HepG2 (cell line): Measurements from ENCODE around the gene MAN2B2. TPM values are rescaled to one million over a fixed set of nuclear protein-coding genes. Genes with fewer than 3 reads are reported as not detected.

Experiments used
- ATAC-seq: fragments of 200-7000 bp; cut with Tn5 transposase; 3 replicates; pipeline ENCODE4 v1.9.1; 2020; ENCODE audit warnings: mild to moderate bottlenecking, moderate library complexity
- BruUV-seq: library from RNA; stranded (reverse); fragments of 400-500 nt; replicated peaks from 2 replicates; lab custom pipeline; 2021; lab: Mats Ljungman, UMichigan
- CTCF ChIA-PET: fragments of 300-600 bp; formaldehyde crosslinking; extraction: SDS; loops from one replicate; lab custom pipeline; 2021; ENCODE audit warnings: low total read pairs, inconsistent platforms, low intra/inter-chr PET ratio; lab: Yijun Ruan, JAX
- POLR2A ChIA-PET: fragments of 350-600 bp; sonication (Branson Sonifier 250); formaldehyde crosslinking; loops from one replicate; lab custom pipeline; 2020; ENCODE audit warnings: antibody characterized with exemption, inconsistent platforms; lab: Yijun Ruan, JAX
- DNase-seq: peaks from one replicate; pipeline ENCODE4 v3.0.0-alpha.2; 2015; ENCODE audit warnings: low spot score
- FAIRE-seq: peaks from 3 replicates; lab custom pipeline; 2011; peaks lifted over from hg19 to GRCh38; lab: Jason Lieb, UNC
- H2AFZ ChIP-seq: one replicate; pipeline ENCODE4 v1.6.1; 2011; ENCODE audit warnings: low read length, inconsistent platforms
- H3K27ac ChIP-seq: fragments of 300-600 bp; 3 replicates; pipeline ENCODE4 v1.8.0; 2011; ENCODE audit warnings: mixed run types, mild to moderate bottlenecking, mixed read lengths, low read length, inconsistent platforms; ENCODE audit not compliant: insufficient read depth; ENCODE audit errors: extremely low read length
- H3K27me3 ChIP-seq, 2 experiments: fragments of 200-600 bp in 1 of 2; 2 replicates in 1 of 2; 3 replicates in 1 of 2; pipeline versions ENCODE4 v1.6.0 to v1.8.0; 2011; ENCODE audit warnings: low read length in 2 of 2, mild to moderate bottlenecking in 2 of 2, moderate library complexity in 2 of 2, inconsistent platforms in 1 of 2; ENCODE audit not compliant: insufficient read depth in 2 of 2, control insufficient read depth in 1 of 2
- H3K36me3 ChIP-seq, 2 experiments: fragments of 200-600 bp in 1 of 2; replicated peaks in 1 of 2; 2 replicates in 1 of 2; 3 replicates in 1 of 2; pipeline versions ENCODE4 v1.5.1 to v1.8.0; 2011; ENCODE audit warnings: low read length in 2 of 2, inconsistent platforms in 1 of 2; ENCODE audit not compliant: insufficient read depth in 2 of 2, control insufficient read depth in 1 of 2
- H3K4me1 ChIP-seq: 2 replicates; pipeline ENCODE4 v1.5.1; 2012; ENCODE audit warnings: low read length, inconsistent platforms; ENCODE audit not compliant: insufficient read depth
- H3K4me2 ChIP-seq: 2 replicates; pipeline ENCODE4 v1.6.0; 2011; ENCODE audit warnings: low read depth, low read length, inconsistent platforms
- H3K4me3 ChIP-seq, 3 experiments: fragments of 200-600 bp in 1 of 3; sonication (generic), shearing (Covaris generic) in 1 of 3; replicated peaks in 1 of 3; 2 replicates each; pipeline ENCODE4 v1.5.1; 2011 to 2016; ENCODE audit warnings: low read length in 3 of 3, inconsistent platforms in 2 of 3, low read depth in 2 of 3, mild to moderate bottlenecking in 2 of 3, control low read depth in 1 of 3, mixed read lengths in 1 of 3; ENCODE audit not compliant: insufficient read depth in 1 of 3
- H3K79me2 ChIP-seq: one replicate; pipeline ENCODE4 v1.6.1; 2011; ENCODE audit warnings: low read length, inconsistent platforms; ENCODE audit not compliant: insufficient read depth
- H3K9ac ChIP-seq: 2 replicates; pipeline ENCODE4 v1.6.0; 2011; ENCODE audit warnings: mild to moderate bottlenecking, low read depth, low read length, inconsistent platforms; ENCODE audit not compliant: insufficient read depth
- H3K9me3 ChIP-seq: 2 replicates; pipeline ENCODE4 v1.5.1; 2012; ENCODE audit warnings: mild to moderate bottlenecking, low read length
- H4K20me1 ChIP-seq: 2 replicates; pipeline ENCODE4 v1.6.0; 2011; ENCODE audit warnings: inconsistent platforms, mild to moderate bottlenecking, low read length, moderate library complexity; ENCODE audit not compliant: insufficient read depth
- DMTF1 ChIP-seq: sonication (generic); formaldehyde crosslinking; IDR thresholded peaks from 2 replicates; pipeline ENCODE4 v1.4.0; 2020; ENCODE audit warnings: mild to moderate bottlenecking, missing genetic modification reagents
- POGK ChIP-seq: sonication (generic); formaldehyde crosslinking; conservative IDR thresholded peaks from 2 replicates; pipeline ENCODE4 v1.8.0; 2022; ENCODE audit warnings: mild to moderate bottlenecking, moderate library complexity, missing genetic modification reagents
- ZNF230 ChIP-seq: sonication (generic); formaldehyde crosslinking; IDR thresholded peaks from 2 replicates; pipeline ENCODE4 v1.4.0; 2020; ENCODE audit warnings: mild to moderate bottlenecking, missing genetic modification reagents
- ZNF251 ChIP-seq: sonication (generic); formaldehyde crosslinking; IDR thresholded peaks from 2 replicates; pipeline ENCODE4 v1.9.0; 2021; ENCODE audit warnings: mild to moderate bottlenecking, missing genetic modification reagents
- ZNF672 ChIP-seq: sonication (generic); formaldehyde crosslinking; IDR thresholded peaks from 2 replicates; pipeline ENCODE4 v1.8.1; 2022; ENCODE audit warnings: missing genetic modification reagents
- WGBS: methylation state at CpG from one replicate; pipeline ENCODE4 v1.1.6; 2017; ENCODE audit warnings: low lambda C conversion rate; 5-methylcytosine and 5-hydroxymethylcytosine counted together
- in situ Hi-C: cut with HindIII; loops from 2 replicates; pipeline ENCODE4 v1.10.0; 2017; ENCODE audit warnings: low pct_unique_long_range_greater_than_20kb; ENCODE audit not compliant: extremely low pct_ligation_motif_present
- intact Hi-C: fragments of 100-400 bp; cut with micrococcal nuclease; formaldehyde crosslinking; loops from one replicate; pipeline ENCODE4 v1.10.0; 2022; ENCODE audit not compliant: unreplicated experiment
- polyA plus RNA-seq, 8 experiments: library from polyadenylated mRNA; depleted of rRNA in 3 of 8; stranded (reverse) in 7 of 8; unstranded in 1 of 8; fragments of >200 nt; fragmentation: Illumina TruSeq in 4 of 8; extraction: Trizol in 4 of 8; gene quantifications; 2 replicates each; pipeline versions ENCODE4 v1.2.1 to v1.2.3, GENCODE V29; 2011 to 2016; ENCODE audit warnings: low read depth in 4 of 8, missing spikeins in 1 of 8, mixed read lengths in 1 of 8; ENCODE audit not compliant: insufficient read depth in 1 of 8
- total RNA-seq, 5 experiments: library from RNA; depleted of rRNA; stranded (reverse); fragments of >200 nt; fragmentation: Illumina TruSeq; extraction: Trizol; gene quantifications; 2 replicates each; pipeline ENCODE4 v1.2.3, GENCODE V29; 2016; ENCODE audit warnings: low read depth in 1 of 5

MAN2B2 gene
- total and polyA plus RNA-seq, 2 of the 13 experiments (the other 11 are each of a cell fraction or from before 2014, with no cell fraction given), result 4.8 to 5.4 TPM

DNA sequence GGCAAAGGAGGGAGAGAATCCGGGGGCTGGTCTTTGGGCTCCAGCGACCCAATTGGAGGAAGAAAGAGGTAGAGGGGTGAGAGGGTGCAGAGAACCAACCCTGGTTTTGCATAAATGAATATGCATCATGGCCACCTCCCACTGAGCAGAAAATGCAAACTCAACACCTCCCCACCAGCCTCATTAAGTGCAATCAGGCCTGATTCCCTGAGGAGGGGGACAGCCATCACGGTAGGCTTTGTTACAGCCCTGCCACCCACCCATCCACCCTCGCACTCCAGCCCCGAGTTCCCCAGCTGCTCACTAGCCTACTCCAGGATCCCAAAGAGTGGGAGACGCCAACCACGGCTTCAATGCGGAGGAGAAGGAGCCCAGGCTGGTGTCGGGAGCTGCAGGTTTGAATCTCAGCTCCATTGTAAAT is 48.3 kb upstream of the MAN2B2 start:
- intact Hi-C loops, result no loop called here

More for the DNA sequence above, 48.3 kb upstream of the MAN2B2 start:
- H3K4me2 ChIP-seq, result no peak overlapping the region
- H3K36me3 ChIP-seq, result no peaks in the 10 kb centered on the region
- no peak overlapping the region for H3K9ac ChIP-seq
- no peaks in the 10 kb centered on the region for H3K9me3 ChIP-seq
- ATAC-seq, result no peak
- BruUV-seq, result no TSS peak
- H3K27me3 ChIP-seq, result peaks cover 6 to 59% of the 10 kb centered on the region in 2 experiments; a peak in 4 of 5 replicates
- 17% methylated on average over 3 of the region's 9 CpGs for WGBS
- no peak for DNase-seq
- no peaks in the 10 kb centered on the region for H3K4me1 ChIP-seq
- H3K79me2 ChIP-seq, result no peaks in the 10 kb centered on the region
- CTCF ChIA-PET, result no interaction called here
- in situ Hi-C loops, result no loop called here
- TF ChIP-seq ZNF251 (CRISPR knock-in tag) (no peak), POGK (no peak), ZNF230 (CRISPR knock-in tag) (no peak), DMTF1 (CRISPR knock-in tag) (no peak), ZNF672 (CRISPR knock-in tag) (no peak)
- POLR2A ChIA-PET, result no interaction called here
- no peaks in the 10 kb centered on the region for H4K20me1 ChIP-seq
- no peak overlapping the region for H3K27ac ChIP-seq
- no peak for FAIRE-seq
- no peak overlapping the region for H2AFZ ChIP-seq
- H3K4me3 ChIP-seq, result no peak overlapping the region
